Islet precursor cell (in vitro differentiated cells): ENCODE results near the gene AXIN1.

Experiments
- DNase-seq: peaks from one replicate; pipeline ENCODE4 v3.0.0-alpha.2; 2018

The AXIN1 gene

DNA sequence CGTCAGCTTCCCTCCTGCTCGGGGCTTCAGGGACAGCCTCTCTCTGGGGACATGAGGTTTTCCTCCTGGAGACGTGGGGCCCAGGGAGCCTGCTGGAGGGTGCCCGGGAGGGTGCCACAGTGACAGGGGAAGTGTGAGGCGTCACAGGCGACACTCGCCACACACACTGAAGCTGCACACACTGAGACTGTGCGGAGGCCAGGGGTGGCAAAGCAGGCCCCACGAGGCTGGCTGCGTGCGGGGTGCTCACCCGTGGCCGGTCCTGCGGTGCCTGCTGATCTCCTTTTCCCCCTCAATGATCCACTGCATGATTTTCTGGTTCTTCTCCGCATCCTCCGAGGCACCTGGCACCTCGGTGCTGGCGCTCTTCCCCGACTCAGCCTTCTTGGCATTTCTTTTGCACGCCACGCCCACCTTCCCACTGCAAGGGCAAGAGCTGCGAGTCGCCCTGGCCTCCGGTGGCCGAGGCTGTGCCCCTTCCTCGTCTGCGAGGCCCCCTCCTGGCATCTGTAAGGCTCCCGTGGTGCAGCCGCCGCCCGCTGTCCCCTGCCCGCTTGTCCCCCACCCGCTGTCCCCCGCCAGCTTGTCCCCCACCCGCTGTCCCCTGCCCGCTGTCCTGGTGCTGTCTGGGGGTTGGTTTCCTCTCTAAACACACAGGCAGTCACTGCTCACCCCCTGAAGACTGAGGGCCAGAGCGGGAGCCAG is 55.6 kb downstream of the AXIN1 start:
- no peak for DNase-seq

DNA sequence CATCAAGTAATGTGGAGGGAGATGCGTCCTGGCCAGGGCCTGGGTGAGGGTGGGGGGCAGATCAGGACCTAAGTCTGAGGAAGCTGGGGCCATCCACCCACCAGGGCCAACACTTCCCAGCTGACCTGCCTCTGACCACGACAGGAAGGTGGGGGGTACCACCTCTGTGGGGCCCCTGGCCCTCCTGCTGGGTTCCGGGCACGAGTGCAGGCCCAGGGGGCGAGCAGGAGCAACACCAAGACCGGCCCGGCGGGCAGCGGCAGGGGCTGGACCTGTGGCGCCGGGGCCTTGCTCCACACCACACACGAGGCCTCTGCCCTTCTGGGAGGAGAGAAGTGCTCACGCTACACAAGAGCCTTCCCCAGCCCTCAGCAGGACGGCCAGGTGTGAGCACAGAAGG is 56.2 kb downstream of the AXIN1 start:
- no peak for DNase-seq

DNA sequence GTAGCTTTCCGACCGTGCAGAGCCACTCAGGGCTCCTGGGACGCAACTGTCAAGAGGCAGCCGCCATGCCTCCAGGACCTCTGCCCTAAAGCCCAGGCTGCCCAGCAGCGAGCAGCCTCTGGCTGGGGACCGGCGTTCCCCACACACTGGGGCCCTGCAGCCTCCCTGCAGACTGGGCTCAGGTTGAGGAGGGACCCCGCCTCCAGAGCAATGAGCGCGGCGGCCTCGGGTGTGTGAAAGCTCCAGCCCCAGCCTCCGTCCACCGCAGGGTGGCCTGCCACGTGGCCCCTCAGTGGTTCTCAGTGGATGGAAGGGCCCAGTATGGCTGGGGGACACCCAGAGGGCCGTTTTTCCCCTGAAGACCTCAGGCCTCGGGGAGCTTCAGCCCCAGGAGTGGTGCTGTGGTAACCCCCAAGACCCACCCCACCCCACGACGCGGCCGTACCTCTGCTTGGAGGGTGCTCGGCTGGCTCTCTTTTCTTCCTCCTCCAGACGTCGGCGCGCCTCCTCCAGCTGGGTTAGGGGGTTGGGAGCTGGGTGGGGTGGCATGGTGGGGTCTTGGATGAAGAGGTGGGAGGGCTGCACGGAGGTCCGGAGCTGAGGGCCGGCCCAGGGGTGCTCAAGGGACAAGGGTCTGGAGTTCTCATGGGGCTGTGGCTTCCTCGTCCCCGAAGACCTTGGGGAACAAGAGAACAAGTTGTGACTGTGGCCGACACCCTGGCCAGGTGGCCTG is 59.3 kb downstream of the AXIN1 start:
- no peak for DNase-seq

DNA sequence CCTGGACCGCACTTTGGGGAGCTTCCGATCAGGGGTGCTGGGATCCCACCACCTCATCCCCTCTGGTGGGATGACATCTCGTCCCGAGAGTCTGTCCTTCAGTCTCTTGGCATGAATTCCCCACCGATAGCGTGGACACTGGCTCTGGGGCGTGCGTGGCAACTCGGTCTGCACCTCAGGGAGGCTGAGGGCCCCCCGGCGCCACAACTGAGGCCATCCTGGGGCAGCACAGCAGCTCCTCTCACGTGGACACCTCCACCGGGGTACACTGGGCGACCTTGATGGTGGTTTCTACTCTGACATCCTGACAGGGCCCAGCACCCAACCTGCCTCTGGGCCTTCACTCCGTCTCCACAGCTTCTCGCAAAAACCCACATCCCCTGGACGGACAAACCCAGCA is 61.0 kb downstream of the AXIN1 start:
- no peak for DNase-seq

DNA sequence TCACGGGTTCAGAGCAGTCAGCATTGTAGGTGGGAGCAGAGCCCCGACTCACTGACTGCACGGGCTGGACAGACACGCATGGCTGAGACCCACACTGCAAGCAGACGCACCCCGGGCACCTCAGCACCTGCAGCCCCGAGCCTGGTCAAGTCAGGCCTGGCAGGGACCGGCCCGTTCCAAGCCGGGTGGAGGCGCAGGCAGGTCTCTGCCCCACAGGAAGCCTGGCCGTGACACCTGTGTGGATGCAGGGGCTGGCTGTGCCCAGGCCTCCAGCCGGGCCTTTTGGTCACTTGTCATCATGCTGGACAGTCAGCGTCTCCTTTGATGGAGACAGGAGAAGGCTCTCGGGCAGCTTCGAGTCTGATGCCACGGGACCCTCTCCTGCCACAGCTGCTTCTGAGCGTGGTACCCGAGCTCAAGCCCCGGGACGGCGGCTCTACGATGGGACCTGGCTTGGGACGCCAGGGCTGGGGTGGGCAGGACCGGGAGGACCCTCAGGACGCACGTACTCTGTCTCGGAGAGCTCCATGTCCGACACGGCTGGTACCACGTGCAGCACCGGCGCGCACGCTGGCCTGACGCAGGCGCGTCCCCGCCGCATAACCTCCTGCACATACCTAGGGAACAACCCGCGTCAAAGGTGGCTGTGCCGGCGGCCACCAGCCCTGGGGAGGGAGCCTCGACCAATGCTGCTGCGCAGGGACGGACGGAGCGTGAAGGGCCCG is 61.7 kb downstream of the AXIN1 start:
- no peak for DNase-seq

DNA sequence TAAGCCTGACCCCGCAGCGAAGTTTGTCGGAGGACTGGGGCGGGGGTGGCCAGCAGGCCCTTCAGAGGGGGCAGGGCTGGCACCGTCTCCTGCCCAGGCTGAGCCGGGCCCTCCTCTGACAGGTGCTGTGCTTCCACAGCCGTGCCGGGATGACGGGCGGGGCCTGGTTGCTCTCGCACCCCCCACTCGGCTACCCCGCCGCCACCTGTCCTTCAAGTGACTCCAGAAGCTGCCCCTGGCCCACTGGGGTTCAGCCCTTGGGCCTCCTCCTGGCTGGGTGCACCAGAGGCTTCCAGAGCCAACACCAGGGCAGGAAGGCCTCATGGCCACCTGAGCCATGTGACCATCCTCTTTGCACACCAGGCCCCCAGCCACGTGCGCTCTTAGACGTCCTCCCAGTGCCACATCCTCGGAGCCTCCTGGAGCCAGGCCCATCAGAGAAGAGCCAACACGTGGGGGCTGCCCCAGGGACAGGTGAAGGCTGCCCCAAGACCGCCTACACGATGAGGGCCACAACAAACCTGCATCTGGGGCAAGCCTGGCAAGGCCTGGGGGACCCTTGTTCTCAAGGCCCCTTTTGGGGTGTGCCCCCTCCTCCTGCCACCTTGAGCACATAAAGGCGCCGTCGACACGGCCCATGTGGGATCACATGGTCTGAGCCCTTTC is 62.4 kb downstream of the AXIN1 start:
- DNase-seq, result no peak

DNA sequence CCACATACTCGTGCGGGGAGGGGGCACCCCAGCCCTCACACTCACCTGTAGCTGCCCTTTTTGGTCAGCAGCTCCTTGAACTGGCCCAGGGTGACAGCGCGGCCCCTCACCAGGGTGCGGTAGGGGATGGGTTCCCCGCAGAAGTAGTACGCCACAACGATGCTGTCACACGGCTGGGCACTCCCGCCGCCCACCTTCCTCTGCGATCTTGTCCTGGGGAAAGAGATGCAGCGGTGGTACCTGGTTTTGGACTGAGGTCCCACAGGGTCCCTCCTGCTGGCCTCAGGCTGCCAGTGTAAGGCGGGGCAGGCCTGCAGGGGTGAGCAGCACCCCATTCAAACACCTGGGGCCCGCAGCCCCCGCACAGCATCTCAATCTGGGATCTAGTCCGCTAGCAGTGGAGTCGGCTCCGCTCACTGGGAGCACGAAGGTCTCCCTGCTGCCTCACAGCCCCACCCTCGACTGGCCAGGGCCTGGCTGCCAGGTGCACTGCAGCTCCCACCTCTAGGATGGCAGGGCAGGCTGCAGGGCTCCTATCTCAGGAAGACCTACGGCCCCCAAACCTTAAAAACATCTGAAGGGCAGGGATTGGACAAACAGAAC is 63.0 kb downstream of the AXIN1 start:
- DNase-seq, result no peak

DNA sequence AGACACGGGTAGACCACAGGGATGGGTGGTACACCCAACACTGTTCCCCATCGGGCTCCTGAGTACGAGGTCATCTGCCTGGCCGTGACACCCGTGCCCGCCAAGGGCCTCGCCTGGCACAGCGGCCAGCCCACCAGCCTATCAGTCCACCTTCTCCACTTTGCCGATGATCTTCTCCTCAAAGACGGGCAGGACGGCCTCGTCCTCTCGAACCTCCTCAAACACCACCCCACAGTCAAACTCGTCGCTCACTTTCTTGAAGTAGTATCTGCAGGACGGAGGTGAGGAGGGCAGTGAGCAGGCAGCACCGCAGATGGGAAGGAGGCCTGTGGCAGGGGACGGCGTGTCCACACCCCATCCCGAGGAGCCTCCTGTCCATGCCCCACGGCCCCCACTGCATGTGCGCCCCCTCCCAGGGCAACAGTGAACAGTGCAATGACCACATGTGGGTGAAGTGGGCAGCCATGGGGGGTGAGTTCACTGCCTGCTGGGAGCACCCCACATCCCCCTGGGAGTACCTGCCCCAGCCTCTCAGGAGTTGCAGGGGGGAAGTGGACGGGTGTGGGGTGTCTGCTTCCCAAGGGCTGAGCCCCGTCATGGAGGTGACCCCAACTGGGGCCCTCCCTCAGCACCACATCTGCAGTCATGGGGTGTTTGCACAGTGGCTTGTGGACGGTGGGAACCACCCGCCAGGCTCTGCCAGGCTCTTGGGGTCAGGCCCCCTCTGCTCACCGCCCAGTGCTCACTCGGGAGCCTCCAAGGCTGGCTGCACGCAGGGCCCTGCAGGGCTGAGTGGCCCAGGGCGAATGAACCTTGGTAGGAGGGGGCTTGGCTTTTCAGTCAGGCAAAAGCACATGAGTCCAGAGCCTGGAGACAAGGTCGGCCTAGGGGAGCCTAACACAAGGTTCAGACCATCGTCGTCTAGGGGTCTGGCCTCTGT is 64.3 kb downstream of the AXIN1 start:
- no peak for DNase-seq

DNA sequence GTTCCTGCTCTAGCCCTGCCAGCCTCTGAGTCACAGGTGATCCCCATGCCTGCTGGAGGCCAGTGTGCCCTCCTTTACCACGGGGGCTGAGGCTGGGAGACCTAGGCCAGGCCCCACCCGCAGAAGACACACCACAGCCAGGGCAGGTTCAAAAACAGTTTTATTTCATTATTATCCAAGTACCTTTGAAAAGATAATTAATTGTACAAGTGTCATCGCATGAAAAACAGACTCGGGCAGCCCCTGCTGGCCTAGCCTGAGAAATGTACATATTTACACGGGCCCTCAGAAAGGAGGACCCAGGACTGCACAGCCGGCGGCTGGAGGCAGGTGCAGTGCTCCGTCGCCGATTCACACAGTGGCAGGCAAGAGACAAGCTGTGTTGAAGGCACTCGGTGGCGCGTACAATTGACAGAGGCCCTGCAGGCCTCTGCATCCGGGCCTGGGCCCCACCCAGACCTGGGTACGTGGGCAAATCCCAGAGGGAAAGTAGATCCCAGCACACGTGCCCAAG is 65.2 kb downstream of the AXIN1 start:
- DNase-seq, result no peak

DNA sequence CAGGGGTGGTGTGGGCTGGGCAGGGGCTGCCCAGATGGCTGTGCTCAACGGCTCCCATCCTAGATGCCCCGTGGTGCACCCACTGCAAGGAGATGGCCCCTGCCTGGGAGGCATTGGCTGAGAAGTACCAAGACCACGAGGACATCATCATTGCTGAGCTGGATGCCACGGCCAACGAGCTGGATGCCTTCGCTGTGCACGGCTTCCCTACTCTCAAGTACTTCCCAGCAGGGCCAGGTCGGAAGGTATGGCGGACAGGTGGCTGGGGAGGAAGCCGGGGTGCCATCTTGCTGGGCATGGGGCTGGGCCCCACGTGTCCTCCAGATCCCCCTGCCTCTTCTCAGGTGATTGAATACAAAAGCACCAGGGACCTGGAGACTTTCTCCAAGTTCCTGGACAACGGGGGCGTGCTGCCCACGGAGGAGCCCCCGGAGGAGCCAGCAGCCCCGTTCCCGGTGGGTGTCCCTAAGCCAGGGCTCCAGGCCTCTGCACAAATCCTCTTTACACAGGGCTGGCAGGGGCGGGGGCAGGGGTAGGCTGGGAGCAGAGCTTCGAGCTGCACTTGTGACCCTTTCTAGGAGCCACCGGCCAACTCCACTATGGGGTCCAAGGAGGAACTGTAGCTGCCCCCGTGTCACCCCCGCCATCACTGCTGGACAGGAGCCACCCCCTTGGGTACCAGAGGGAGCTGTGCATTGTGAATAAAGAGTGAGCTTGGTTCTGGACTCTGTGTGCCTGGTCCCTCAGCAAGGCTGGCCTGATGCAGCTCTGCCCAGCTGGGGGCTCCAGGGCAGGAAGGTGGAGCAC is 65.8 kb downstream of the AXIN1 start:
- DNase-seq, result no peak

DNA sequence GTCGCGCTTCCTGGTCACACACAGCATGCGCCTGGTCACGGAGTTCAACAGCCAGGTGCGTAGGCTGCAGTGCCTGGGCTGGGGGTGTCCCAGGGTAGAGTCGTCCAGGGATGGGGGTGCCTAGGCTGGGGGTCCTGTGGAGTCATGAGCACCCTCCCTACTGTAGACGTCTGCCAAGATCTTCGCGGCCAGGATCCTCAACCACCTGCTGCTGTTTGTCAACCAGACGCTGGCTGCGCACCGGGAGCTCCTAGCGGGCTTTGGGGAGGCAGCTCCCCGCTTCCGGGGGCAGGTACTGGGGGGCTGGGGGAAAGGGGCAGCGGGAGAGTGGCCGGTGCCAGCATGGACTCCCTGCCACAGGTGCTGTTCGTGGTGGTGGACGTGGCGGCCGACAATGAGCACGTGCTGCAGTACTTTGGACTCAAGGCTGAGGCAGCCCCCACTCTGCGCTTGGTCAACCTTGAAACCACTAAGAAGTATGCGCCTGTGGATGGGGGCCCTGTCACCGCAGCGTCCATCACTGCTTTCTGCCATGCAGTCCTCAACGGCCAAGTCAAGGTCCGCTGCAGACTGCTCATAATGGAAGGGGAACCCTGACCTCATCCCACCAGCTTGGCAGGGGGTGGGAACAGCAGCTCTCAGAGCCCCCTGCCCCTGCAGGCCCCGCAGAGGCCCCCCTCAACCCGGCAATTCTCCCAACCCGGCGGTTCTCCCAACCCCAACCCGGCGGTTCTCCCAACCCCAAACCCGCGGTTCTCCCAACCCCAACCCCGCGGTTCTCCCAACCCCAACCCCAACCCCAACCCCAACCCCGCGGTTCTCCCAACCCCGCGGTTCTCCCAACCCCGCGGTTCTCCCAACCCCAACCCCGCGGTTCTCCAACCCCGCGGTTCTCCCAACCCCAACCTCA is 67.1 kb downstream of the AXIN1 start:
- DNase-seq, result no peak

DNA sequence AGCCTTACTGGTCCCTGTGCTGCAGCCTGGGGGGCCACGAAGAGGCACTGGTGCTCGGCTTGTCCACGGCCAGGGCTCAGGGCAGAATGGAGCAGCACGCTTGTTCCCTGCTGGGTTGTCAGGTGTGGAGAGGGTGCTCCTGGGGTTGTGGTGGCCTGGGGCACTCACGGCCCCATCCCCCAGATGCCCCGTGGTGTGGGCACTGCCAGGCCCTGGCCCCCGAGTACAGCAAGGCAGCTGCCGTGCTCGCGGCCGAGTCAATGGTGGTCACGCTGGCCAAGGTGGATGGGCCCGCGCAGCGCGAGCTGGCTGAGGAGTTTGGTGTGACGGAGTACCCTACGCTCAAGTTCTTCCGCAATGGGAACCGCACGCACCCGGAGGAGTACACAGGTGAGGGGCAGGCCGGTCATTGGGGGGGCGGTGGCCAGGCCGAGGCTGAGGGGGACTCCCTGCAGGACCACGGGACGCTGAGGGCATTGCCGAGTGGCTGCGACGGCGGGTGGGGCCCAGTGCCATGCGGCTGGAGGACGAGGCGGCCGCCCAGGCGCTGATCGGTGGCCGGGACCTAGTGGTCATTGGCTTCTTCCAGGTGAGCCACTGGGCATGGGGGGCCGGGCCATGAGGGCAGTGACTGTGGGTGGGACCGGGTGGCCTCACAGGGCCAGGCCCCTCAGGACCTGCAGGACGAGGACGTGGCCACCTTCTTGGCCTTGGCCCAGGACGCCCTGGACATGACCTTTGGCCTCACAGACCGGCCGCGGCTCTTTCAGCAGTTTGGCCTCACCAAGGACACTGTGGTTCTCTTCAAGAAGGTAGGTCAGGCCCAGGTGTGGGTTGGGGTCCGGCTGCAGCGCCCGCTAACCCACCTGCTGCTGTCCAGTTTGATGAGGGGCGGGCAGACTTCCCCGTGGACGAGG is 68.1 kb downstream of the AXIN1 start:
- DNase-seq, result no peak

DNA sequence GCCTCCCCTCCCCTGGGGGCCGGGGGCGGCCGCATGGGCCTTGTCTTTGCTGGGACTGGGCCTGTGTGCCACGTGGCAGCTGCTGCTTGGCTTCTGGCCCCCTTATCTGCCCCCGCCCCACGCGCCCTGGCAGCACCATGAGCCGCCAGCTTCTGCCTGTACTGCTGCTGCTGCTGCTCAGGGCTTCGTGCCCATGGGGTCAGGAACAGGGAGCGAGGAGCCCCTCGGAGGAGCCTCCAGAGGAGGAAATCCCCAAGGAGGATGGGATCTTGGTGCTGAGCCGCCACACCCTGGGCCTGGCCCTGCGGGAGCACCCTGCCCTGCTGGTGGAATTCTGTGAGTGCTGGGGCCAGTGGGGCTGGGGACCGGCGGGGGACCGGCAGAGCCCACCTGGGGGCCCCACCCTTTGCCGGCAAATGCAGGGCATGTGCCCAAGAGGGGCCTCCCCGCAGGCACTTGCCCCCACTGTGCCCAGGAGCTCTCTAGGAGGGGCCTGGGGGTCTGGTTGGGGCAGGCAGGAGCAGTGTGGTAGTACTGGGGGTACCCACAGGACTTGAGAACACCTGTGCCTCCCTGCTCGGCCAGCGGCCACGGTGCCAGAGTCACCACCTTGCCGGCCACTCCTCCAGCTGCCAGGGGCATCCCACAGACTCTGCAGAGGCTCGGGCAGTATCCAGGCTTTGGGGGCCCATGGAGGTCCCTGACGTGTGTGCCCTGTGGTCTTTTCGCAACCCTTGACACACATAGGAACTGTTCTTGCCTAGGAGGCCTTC is 69.3 kb downstream of the AXIN1 start, which contains the start of gene PDIA2:
Gene PDIA2, plus strand, starts transcription at position 132 of the 773 bp plus-strand sequence. Its CDS starts 6 bp downstream, at position 138.
- DNase-seq, result no peak

DNA sequence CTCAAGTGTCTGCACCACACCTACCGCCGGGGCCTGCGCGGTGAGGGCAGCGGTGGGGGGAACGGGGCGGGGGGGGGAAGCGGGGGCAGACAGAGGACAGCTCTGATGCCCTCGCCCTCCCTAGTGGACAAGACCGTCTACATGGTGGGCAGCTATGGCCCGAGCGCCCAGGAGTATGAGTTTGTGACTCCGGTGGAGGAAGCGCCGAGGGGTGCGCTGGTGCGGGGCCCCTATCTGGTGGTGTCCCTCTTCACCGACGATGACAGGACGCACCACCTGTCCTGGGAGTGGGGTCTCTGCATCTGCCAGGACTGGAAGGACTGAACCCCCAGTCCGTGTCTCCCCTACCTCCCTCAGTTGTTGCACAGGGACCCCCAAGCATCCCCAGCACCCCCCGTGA is 70.0 kb downstream of the AXIN1 start:
- DNase-seq, result no peak

DNA sequence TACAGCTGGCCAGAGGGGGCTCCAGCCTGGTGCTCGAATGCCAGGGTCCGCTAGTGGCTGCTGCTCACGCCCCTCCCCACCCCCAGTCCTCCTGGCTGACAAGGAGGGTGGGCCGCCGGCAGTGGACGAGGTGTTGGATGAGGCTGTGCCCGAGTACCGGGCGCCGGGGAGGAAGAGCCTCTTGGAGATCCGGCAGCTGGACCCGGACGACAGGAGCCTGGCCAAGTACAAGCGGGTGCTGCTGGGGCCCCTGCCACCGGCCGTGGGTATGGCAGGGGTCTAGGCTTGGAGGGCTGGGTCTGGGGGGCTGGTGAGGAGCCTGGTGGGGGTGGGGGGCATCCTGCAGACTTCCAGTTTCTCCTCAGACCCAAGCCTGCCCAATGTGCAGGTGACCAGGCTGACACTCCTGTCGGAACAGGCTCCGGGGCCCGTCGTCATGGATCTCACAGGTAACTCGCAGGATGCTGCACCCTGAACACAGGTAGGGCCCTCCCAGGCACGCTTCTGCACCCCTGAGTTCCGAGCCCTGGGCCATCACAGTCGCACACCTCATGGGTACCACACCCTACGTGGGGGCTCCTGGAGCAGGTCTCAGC is 70.8 kb downstream of the AXIN1 start:
- DNase-seq, result no peak

DNA sequence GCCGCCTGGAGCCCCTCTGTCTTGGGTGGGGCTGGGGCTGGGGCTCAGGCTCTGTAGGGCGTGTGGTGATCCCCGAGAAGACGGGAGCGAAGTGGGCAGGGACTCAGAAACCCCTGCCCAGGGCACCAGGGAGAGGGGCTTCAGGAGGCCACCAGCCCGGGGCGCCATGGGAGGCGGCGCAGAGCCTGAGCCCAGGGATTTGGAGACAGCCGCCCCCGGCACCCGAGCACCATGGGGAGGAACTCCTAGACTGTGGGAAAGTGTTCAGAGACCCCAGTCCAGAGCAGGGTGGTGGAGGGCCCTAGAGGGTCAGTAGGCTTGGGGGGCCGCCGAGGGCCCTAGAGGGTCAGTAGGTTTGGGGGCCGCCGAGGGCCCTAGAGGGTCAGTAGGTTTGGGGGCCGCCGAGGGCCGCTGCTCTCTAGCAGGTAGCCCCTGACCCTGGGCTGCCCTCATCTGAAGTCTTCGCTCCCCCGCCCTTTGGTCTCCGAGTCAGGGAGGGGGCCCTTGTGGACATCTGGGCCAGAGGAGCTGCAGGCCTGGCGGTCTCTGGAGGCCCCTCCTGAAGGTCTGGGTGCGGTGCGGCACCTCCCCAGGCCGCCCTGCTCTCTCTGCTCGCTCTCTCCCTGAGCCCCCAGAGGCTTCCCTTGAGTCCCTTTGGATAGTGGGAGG is 71.4 kb downstream of the AXIN1 start:
- no peak for DNase-seq

DNA sequence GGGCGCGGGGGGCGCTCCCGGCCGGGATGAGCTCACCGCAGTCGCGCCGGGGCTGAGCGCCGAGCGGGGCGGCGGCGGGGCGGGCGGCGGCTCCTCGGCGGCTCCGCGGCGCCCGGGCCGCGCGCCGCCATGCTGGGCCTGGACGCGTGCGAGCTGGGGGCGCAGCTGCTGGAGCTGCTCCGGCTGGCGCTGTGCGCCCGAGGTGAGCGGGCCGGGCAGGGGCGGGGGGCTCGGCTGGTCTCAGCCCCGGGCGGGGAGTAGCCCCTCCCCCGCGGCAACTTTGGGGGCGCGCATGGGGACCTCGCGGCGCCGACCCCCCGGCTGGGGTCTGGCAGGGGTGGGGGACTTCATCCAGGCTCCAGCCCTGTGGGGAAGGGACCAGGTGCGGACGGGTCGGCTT is 72.0 kb downstream of the AXIN1 start, which contains the start of gene ARHGDIG:
Gene ARHGDIG, plus strand, starts transcription at position 40 of the 400 bp plus-strand sequence. Its CDS starts 90 bp downstream, at position 130.
- DNase-seq, result no peak
